SU-DHL-6 (cell line): ENCODE measurements around the gene IFT25.
"Not testable (repeated sequence)": the region's sequence is repeated elsewhere in the genome, so short reads cannot be mapped to it uniquely, and the experiment has no call there.

ENCODE experiments used
- H2AFZ ChIP-seq: fragments of 200-600 bp; sonication (generic); 2 replicates; pipeline ENCODE4 v1.6.1; 2014; ENCODE audit warnings: low read depth, mild to moderate bottlenecking, moderate library complexity, mixed read lengths, antibody characterized with exemption, low read length; ENCODE audit not compliant: severe bottlenecking
- H3F3A ChIP-seq: fragments of 200-600 bp; shearing (Covaris generic); 2 replicates; pipeline ENCODE4 v1.6.0; 2016; ENCODE audit warnings: antibody characterized with exemption, mild to moderate bottlenecking; ENCODE audit not compliant: insufficient read depth
- H3K27ac ChIP-seq: fragments of 200-600 bp; sonication (generic); 2 replicates; pipeline ENCODE4 v1.5.1; 2016; ENCODE audit warnings: low read depth, mild to moderate bottlenecking, low read length, moderate library complexity, mixed read lengths
- H3K27me3 ChIP-seq: fragments of 200-600 bp; sonication (generic), shearing (Covaris generic); 2 replicates; pipeline ENCODE4 v1.6.0; 2014; ENCODE audit warnings: mild to moderate bottlenecking, low read length
- H3K36me3 ChIP-seq: fragments of 200-600 bp; sonication (generic); 2 replicates; pipeline ENCODE4 v1.6.1; 2014; ENCODE audit warnings: mild to moderate bottlenecking, low read length, mixed read lengths
- H3K4me2 ChIP-seq: fragments of 300-600, 200-600 bp; shearing (Covaris generic), sonication (generic); 2 replicates; pipeline ENCODE4 v1.6.0; 2014; ENCODE audit warnings: low read length, low read depth, mild to moderate bottlenecking; ENCODE audit not compliant: poor library complexity, severe bottlenecking
- H3K4me3 ChIP-seq: fragments of 200-600 bp; sonication (generic); 2 replicates; pipeline ENCODE4 v1.5.1; 2014; ENCODE audit warnings: antibody characterized with exemption, low read length, mild to moderate bottlenecking, mixed read lengths; ENCODE audit not compliant: insufficient read depth, poor library complexity, severe bottlenecking
- H3K79me2 ChIP-seq: fragments of 200-600 bp; sonication (generic); 2 replicates; pipeline ENCODE4 v1.6.1; 2014; ENCODE audit warnings: mild to moderate bottlenecking, low read length, moderate library complexity; ENCODE audit not compliant: insufficient read depth
- H3K9ac ChIP-seq: fragments of 200-600 bp; sonication (generic); 2 replicates; pipeline ENCODE4 v1.7.0; 2014; ENCODE audit warnings: mild to moderate bottlenecking, low read length
- H3K9me2 ChIP-seq: fragments of 200-600 bp; sonication (generic); replicated peaks from 2 replicates; pipeline ENCODE4 v1.6.1; 2014; ENCODE audit warnings: low read length; ENCODE audit not compliant: insufficient read depth
- H3K9me3 ChIP-seq: fragments of 200-600 bp; sonication (generic); 2 replicates; pipeline ENCODE4 v1.6.1; 2014; ENCODE audit warnings: low read length, mixed read lengths; ENCODE audit not compliant: insufficient read depth
- H4K20me1 ChIP-seq: fragments of 200-600 bp; sonication (generic); 2 replicates; pipeline ENCODE4 v1.6.1; 2014; ENCODE audit warnings: low read depth, mild to moderate bottlenecking, antibody characterized with exemption, low read length, moderate library complexity, mixed read lengths
- CTCF ChIP-seq: fragments of 200-600 bp; sonication (generic); IDR thresholded peaks from one replicate; pipeline ENCODE4 v1.5.1; 2017; ENCODE audit warnings: antibody characterized with exemption, mild to moderate bottlenecking, low read length, moderate library complexity; ENCODE audit not compliant: insufficient read depth, poor library complexity, severe bottlenecking
- EZH2phosphoT487 ChIP-seq: fragments of 200-600 bp; sonication (generic), shearing (Covaris generic); conservative IDR thresholded peaks from 2 replicates; pipeline ENCODE4 v1.6.1; 2018; ENCODE audit warnings: mild to moderate bottlenecking, antibody characterized with exemption, low read length, moderate library complexity, mixed read lengths

Gene IFT25

GRCh38 chr1:53888681-53889080, 56.8 kb downstream of the IFT25 start:
- H3K9me3 ChIP-seq: no peaks in the 10 kb centered on the region
- peak overlapping the region; percentile 65 for H3K4me3 ChIP-seq
- H3K27ac ChIP-seq: no peak overlapping the region
- no peaks in the 10 kb centered on the region for H3K79me2 ChIP-seq
- H3F3A ChIP-seq: no peaks in the 10 kb centered on the region
- TF ChIP-seq EZH2phosphoT487 (no peak), CTCF (no peak)
- H3K36me3 ChIP-seq: no peaks in the 10 kb centered on the region
- H3K27me3 ChIP-seq: no peaks in the 10 kb centered on the region
- H2AFZ ChIP-seq: no peak overlapping the region
- peak overlapping the region; percentile 68 for H3K9ac ChIP-seq
- H3K9me2 ChIP-seq: no peaks in the 10 kb centered on the region
- no peaks in the 10 kb centered on the region for H4K20me1 ChIP-seq
- H3K4me2 ChIP-seq: peak overlapping the region; percentile 57

GRCh38 chr1:53883600-53883999, 61.9 kb downstream of the IFT25 start:
- not testable (repeated sequence) for H4K20me1 ChIP-seq, H2AFZ ChIP-seq, H3K27me3 ChIP-seq, H3K27ac ChIP-seq, H3K9me2 ChIP-seq, H3K4me3 ChIP-seq, H3K79me2 ChIP-seq, H3K9ac ChIP-seq, H3K9me3 ChIP-seq, H3K4me2 ChIP-seq, H3K36me3 ChIP-seq, H3F3A ChIP-seq

- H3K36me3 ChIP-seq, H4K20me1 ChIP-seq, H3K9me2 ChIP-seq, H3K4me3 ChIP-seq, H2AFZ ChIP-seq, H3F3A ChIP-seq, H3K79me2 ChIP-seq, H3K27ac ChIP-seq, H3K9ac ChIP-seq, H3K4me2 ChIP-seq, H3K9me3 ChIP-seq, H3K27me3 ChIP-seq: not testable (repeated sequence)
Measured at GRCh38 chr1:53881853-53882252, 63.6 kb downstream of the IFT25 start.

GRCh38 chr1:53878492-53879105, 66.9 kb downstream of the IFT25 start:
- no peaks in the 10 kb centered on the region for H3F3A ChIP-seq
- H3K9me3 ChIP-seq: no peaks in the 10 kb centered on the region
- H3K79me2 ChIP-seq: no peaks in the 10 kb centered on the region
- no peak overlapping the region for H3K4me2 ChIP-seq
- H3K9ac ChIP-seq: no peak overlapping the region
- no peaks in the 10 kb centered on the region for H3K36me3 ChIP-seq
- H3K9me2 ChIP-seq: no peaks in the 10 kb centered on the region
- peak; percentile 56 for TF ChIP-seq CTCF
- TF ChIP-seq EZH2phosphoT487: no peak
- no peak overlapping the region for H3K27ac ChIP-seq
- no peak overlapping the region for H3K4me3 ChIP-seq
- no peaks in the 10 kb centered on the region for H4K20me1 ChIP-seq
- H3K27me3 ChIP-seq: no peaks in the 10 kb centered on the region
- H2AFZ ChIP-seq: no peak overlapping the region

- not testable (repeated sequence) for H3K27ac ChIP-seq, H3K9me3 ChIP-seq, H3K4me3 ChIP-seq, H2AFZ ChIP-seq, H3K9ac ChIP-seq, H3K9me2 ChIP-seq, H3K4me2 ChIP-seq, H3K27me3 ChIP-seq, H3K79me2 ChIP-seq, H4K20me1 ChIP-seq, H3F3A ChIP-seq, H3K36me3 ChIP-seq
Measured at GRCh38 chr1:53875150-53875549, 70.3 kb downstream of the IFT25 start.
